Hippocampal formation (tissue), 2 donors: ENCODE data around the gene TSPAN14.
"Not testable (repeated sequence)": the region's sequence is repeated elsewhere in the genome, so short reads cannot be mapped to it uniquely, and the experiment has no call there.

Experiments used
- DNase-seq, 2 donors: peaks; one replicate each; lab custom pipeline; 2025; lab: John Stamatoyannopoulos, UW

The TSPAN14 gene

GRCh38 chr10:80524190-80524909 lies 70.2 kb downstream of the TSPAN14 start:
- no peak for DNase-seq

GRCh38 chr10:80526218-80526617 lies 72.1 kb downstream of the TSPAN14 start:
- DNase-seq = no peak

GRCh38 chr10:80526742-80527141 lies 72.6 kb downstream of the TSPAN14 start:
- DNase-seq = peak in 1 of 2 donors; percentile 24

GRCh38 chr10:80528185-80528700 lies 74.1 kb downstream of the TSPAN14 start:
- no peak for DNase-seq

- no peak for DNase-seq
Measured at GRCh38 chr10:80528901-80529300, 74.8 kb downstream of the TSPAN14 start.

GRCh38 chr10:80529604-80530003 lies 75.5 kb downstream of the TSPAN14 start:
- no peak for DNase-seq

GRCh38 chr10:80530251-80530650 lies 76.1 kb downstream of the TSPAN14 start:
- DNase-seq = no peak

- no peak for DNase-seq
Measured at GRCh38 chr10:80530816-80531215, 76.7 kb downstream of the TSPAN14 start.

- no peak for DNase-seq
Measured at GRCh38 chr10:80532571-80532970, 78.5 kb downstream of the TSPAN14 start.

GRCh38 chr10:80534059-80534458 lies 79.9 kb downstream of the TSPAN14 start:
- DNase-seq = not testable (repeated sequence)

- not testable (repeated sequence) for DNase-seq
Measured at GRCh38 chr10:80534646-80535045, 80.5 kb downstream of the TSPAN14 start.

GRCh38 chr10:80535671-80536360 lies 81.7 kb downstream of the TSPAN14 start:
- DNase-seq = no peak

GRCh38 chr10:80536361-80536835 lies 82.3 kb downstream of the TSPAN14 start:
- no peak for DNase-seq

- no peak for DNase-seq
Measured at GRCh38 chr10:80537086-80537735, 83.1 kb downstream of the TSPAN14 start.

- no peak for DNase-seq
Measured at GRCh38 chr10:80537736-80538480, 83.8 kb downstream of the TSPAN14 start, which contains the start of gene SH2D4B. SH2D4B (plus strand) TSS chr10:80537902; CDS start chr10:80538332, 430 bp downstream.

- DNase-seq = no peak
Measured at GRCh38 chr10:80538481-80539185, 84.5 kb downstream of the TSPAN14 start.

GRCh38 chr10:80539421-80540031 lies 85.4 kb downstream of the TSPAN14 start:
- DNase-seq = no peak

GRCh38 chr10:80540136-80540535 lies 86.0 kb downstream of the TSPAN14 start:
- DNase-seq = no peak

GRCh38 chr10:80540618-80540980 lies 86.5 kb downstream of the TSPAN14 start:
- no peak for DNase-seq

- no peak for DNase-seq
Measured at GRCh38 chr10:80540981-80541750, 87.1 kb downstream of the TSPAN14 start.
